HEK293 (cell line): Measurements from ENCODE around the gene MORF4L1.

Source experiments
- CTCF ChIA-PET: fragments of 350-600 bp; formaldehyde crosslinking; extraction: SDS; loops from one replicate; lab custom pipeline; 2021; ENCODE audit warnings: antibody characterized with exemption; lab: Yijun Ruan, JAX
- POLR2A ChIA-PET: fragments of 300-600 bp; formaldehyde crosslinking; extraction: SDS; loops from one replicate; lab custom pipeline; 2020; ENCODE audit warnings: antibody characterized with exemption, inconsistent platforms; lab: Yijun Ruan, JAX
- H3K27ac ChIP-seq: fragments of 200-500 bp; sonication (Bioruptor generic); 2 replicates; pipeline ENCODE4 v1.5.1; 2014; ENCODE audit warnings: low read depth, low read length, control low read depth, inconsistent platforms; ENCODE audit errors: extremely low read depth
- H3K36me3 ChIP-seq, 2 experiments: fragments of 200-500 bp in 1 of 2; sonication (Bioruptor generic) in 1 of 2; 1 replicate in 1 of 2; 2 replicates in 1 of 2; pipeline ENCODE4 v1.5.1; 2014 to 2017; ENCODE audit warnings: inconsistent platforms in 2 of 2, low read length in 2 of 2; ENCODE audit not compliant: control insufficient read depth in 2 of 2, insufficient read depth in 1 of 2
- H3K4me1 ChIP-seq: fragments of 200-500 bp; sonication (Bioruptor generic); 2 replicates; pipeline ENCODE4 v1.5.1; 2014; ENCODE audit warnings: mild to moderate bottlenecking, low read length, inconsistent platforms; ENCODE audit not compliant: control insufficient read depth, insufficient read depth
- H3K4me3 ChIP-seq: 2 replicates; pipeline ENCODE4 v1.5.1; 2011; ENCODE audit warnings: low read depth, mild to moderate bottlenecking, control low read depth, low read length, moderate library complexity
- H3K9me3 ChIP-seq: fragments of 200-500 bp; sonication (Bioruptor generic); 2 replicates; pipeline ENCODE4 v1.5.1; 2014; ENCODE audit warnings: low read depth, low read length, inconsistent platforms; ENCODE audit not compliant: control insufficient read depth, insufficient read depth
- FEZF1 ChIP-seq: fragments of 450-650 bp; formaldehyde crosslinking; IDR thresholded peaks from 2 replicates; pipeline ENCODE4 v1.5.1; 2016; ENCODE audit warnings: missing biosample characterization, missing genetic modification characterization
- GLI4 ChIP-seq: fragments of 450-650 bp; formaldehyde crosslinking; IDR thresholded peaks from 2 replicates; pipeline ENCODE4 v1.5.1; 2016; ENCODE audit warnings: missing biosample characterization, missing genetic modification characterization
- IKZF3 ChIP-seq: fragments of 450-650 bp; IDR thresholded peaks from 2 replicates; pipeline ENCODE4 v1.5.0; 2018; ENCODE audit warnings: missing biosample characterization, mild to moderate bottlenecking, missing genetic modification characterization, moderate library complexity
- KLF10 ChIP-seq: fragments of 450-650 bp; IDR thresholded peaks from 2 replicates; pipeline ENCODE4 v1.5.1; 2018; ENCODE audit warnings: missing biosample characterization, mild to moderate bottlenecking, missing genetic modification characterization
- PRDM6 ChIP-seq: fragments of 450-650 bp; formaldehyde crosslinking; IDR thresholded peaks from 2 replicates; pipeline ENCODE4 v1.5.1; 2017; ENCODE audit warnings: missing biosample characterization, missing genetic modification characterization
- RBAK ChIP-seq: fragments of 450-650 bp; formaldehyde crosslinking; IDR thresholded peaks from 2 replicates; pipeline ENCODE4 v1.5.1; 2016; ENCODE audit warnings: missing biosample characterization, missing genetic modification characterization
- REPIN1 ChIP-seq: fragments of 450-650 bp; formaldehyde crosslinking; IDR thresholded peaks from 2 replicates; pipeline ENCODE4 v1.5.1; 2017; ENCODE audit warnings: missing biosample characterization, missing genetic modification characterization, low read depth
- SALL2 ChIP-seq: fragments of 450-650 bp; formaldehyde crosslinking; IDR thresholded peaks from 2 replicates; pipeline ENCODE4 v1.5.0; 2017; ENCODE audit warnings: missing biosample characterization, mild to moderate bottlenecking, missing genetic modification characterization, borderline replicate concordance
- SCRT2 ChIP-seq: fragments of 450-650 bp; formaldehyde crosslinking; IDR thresholded peaks from 2 replicates; pipeline ENCODE4 v1.5.1; 2016; ENCODE audit warnings: missing biosample characterization, missing genetic modification characterization
- SP7 ChIP-seq: fragments of 450-650 bp; formaldehyde crosslinking; IDR thresholded peaks from 2 replicates; pipeline ENCODE4 v1.5.1; 2016; ENCODE audit warnings: missing biosample characterization, missing genetic modification characterization
- ZFHX2 ChIP-seq: fragments of 450-650 bp; formaldehyde crosslinking; conservative IDR thresholded peaks from 2 replicates; pipeline ENCODE4 v1.5.1; 2016; ENCODE audit warnings: missing biosample characterization, missing genetic modification characterization
- ZNF146 ChIP-seq: fragments of 450-650 bp; formaldehyde crosslinking; IDR thresholded peaks from 2 replicates; pipeline ENCODE4 v1.5.1; 2016; ENCODE audit warnings: missing biosample characterization, missing genetic modification characterization
- ZNF18 ChIP-seq: fragments of 450-650 bp; formaldehyde crosslinking; IDR thresholded peaks from 2 replicates; pipeline ENCODE4 v1.5.1; 2016; ENCODE audit warnings: missing biosample characterization, missing genetic modification characterization
- ZNF292 ChIP-seq: fragments of 450-650 bp; formaldehyde crosslinking; IDR thresholded peaks from 2 replicates; pipeline ENCODE4 v1.5.1; 2016; ENCODE audit warnings: low read depth, missing biosample characterization, missing genetic modification characterization, borderline replicate concordance
- ZNF324 ChIP-seq: fragments of 450-650 bp; formaldehyde crosslinking; IDR thresholded peaks from 2 replicates; pipeline ENCODE4 v1.5.1; 2016; ENCODE audit warnings: missing biosample characterization, missing genetic modification characterization
- ZNF341 ChIP-seq: fragments of 450-650 bp; formaldehyde crosslinking; IDR thresholded peaks from 2 replicates; pipeline ENCODE4; 2016; ENCODE audit warnings: low read depth, missing biosample characterization, missing genetic modification characterization
- ZNF350 ChIP-seq: fragments of 450-650 bp; formaldehyde crosslinking; IDR thresholded peaks from 2 replicates; pipeline ENCODE4 v1.5.0; 2017; ENCODE audit warnings: missing biosample characterization, mild to moderate bottlenecking, missing genetic modification characterization
- ZNF391 ChIP-seq: fragments of 450-650 bp; formaldehyde crosslinking; IDR thresholded peaks from 2 replicates; pipeline ENCODE4 v1.5.1; 2016; ENCODE audit warnings: low read depth, missing biosample characterization, missing genetic modification characterization, borderline replicate concordance
- ZNF426 ChIP-seq: fragments of 450-650 bp; formaldehyde crosslinking; IDR thresholded peaks from 2 replicates; pipeline ENCODE4 v1.5.1; 2017; ENCODE audit warnings: missing biosample characterization, missing genetic modification characterization, mild to moderate bottlenecking, inconsistent platforms, moderate library complexity
- ZNF747 ChIP-seq: fragments of 450-650 bp; formaldehyde crosslinking; IDR thresholded peaks from 2 replicates; pipeline ENCODE4 v1.5.1; 2016; ENCODE audit warnings: missing biosample characterization, missing genetic modification characterization
- ZSCAN5A ChIP-seq: fragments of 450-650 bp; formaldehyde crosslinking; IDR thresholded peaks from 2 replicates; pipeline ENCODE4 v1.5.1; 2016; ENCODE audit warnings: missing biosample characterization, missing genetic modification characterization
- TF ChIP-seq, protein P1 (sequence below): fragments of 450-650 bp; formaldehyde crosslinking; IDR thresholded peaks from 2 replicates; pipeline ENCODE4 v1.5.1; 2016; ENCODE audit warnings: missing biosample characterization, missing genetic modification characterization
- TF ChIP-seq, protein P2 (sequence below): fragments of 450-650 bp; formaldehyde crosslinking; IDR thresholded peaks from 2 replicates; pipeline ENCODE4 v1.5.1; 2016; ENCODE audit warnings: missing biosample characterization, missing genetic modification characterization

Gene MORF4L1

DNA sequence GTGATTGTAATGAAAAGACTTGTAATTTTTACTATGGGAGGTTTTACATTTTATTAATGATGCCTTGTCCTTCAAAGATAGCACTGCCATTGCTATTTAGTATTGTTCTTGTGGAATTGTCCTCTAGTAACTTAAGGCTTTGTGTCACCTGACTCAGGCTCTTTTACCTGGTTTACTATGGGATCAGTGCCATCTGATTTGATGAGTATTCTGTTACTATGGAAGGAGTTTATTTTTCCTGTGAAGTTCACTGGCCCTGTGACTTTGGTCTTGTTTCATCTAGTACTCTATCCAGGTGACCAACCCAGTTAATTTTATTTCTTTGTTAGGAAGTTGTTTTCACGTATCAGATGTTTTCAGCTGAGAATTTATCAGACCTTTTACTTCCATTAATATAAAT lies 9.0 kb downstream of the MORF4L1 start:
- peaks cover 50 to 55% of the 10 kb centered on the region in 2 experiments for H3K36me3 ChIP-seq
- TF ChIP-seq RBAK (tag by site-specific recombination) (no peak), PRDM6 (no peak), SALL2 (tag by site-specific recombination) (no peak), ZNF747 (tag by site-specific recombination) (no peak), FEZF1 (tag by site-specific recombination) (no peak), SCRT2 (tag by site-specific recombination) (no peak), ZNF146 (tag by site-specific recombination) (no peak), ZNF324 (tag by site-specific recombination) (no peak)
- TF ChIP-seq, protein P1, sequence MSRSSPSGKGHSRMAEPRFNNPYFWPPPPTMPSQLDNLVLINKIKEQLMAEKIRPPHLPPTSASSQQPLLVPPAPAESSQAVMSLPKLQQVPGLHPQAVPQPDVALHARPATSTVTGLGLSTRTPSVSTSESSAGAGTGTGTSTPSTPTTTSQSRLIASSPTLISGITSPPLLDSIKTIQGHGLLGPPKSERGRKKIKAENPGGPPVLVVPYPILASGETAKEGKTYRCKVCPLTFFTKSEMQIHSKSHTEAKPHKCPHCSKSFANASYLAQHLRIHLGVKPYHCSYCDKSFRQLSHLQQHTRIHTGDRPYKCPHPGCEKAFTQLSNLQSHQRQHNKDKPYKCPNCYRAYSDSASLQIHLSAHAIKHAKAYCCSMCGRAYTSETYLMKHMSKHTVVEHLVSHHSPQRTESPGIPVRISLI (tag by site-specific recombination): no peak
- POLR2A ChIA-PET: no interaction called here

GRCh38 chr15:78889000-78889399 lies 16.3 kb downstream of the MORF4L1 start:
- TF ChIP-seq REPIN1 (tag by site-specific recombination): no peak
- TF ChIP-seq ZNF391 (tag by site-specific recombination): no peak
- TF ChIP-seq IKZF3: no peak
- no peak for TF ChIP-seq GLI4 (tag by site-specific recombination)
- no peak for TF ChIP-seq ZNF292
- TF ChIP-seq KLF10 (tag by site-specific recombination): no peak
- TF ChIP-seq ZNF350 (tag by site-specific recombination): no peak
- TF ChIP-seq, protein P2, sequence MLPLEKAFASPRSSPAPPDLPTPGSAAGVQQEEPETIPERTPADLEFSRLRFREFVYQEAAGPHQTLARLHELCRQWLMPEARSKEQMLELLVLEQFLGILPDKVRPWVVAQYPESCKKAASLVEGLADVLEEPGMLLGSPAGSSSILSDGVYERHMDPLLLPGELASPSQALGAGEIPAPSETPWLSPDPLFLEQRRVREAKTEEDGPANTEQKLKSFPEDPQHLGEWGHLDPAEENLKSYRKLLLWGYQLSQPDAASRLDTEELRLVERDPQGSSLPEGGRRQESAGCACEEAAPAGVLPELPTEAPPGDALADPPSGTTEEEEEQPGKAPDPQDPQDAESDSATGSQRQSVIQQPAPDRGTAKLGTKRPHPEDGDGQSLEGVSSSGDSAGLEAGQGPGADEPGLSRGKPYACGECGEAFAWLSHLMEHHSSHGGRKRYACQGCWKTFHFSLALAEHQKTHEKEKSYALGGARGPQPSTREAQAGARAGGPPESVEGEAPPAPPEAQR (tag by site-specific recombination): no peak
- TF ChIP-seq SP7 (tag by site-specific recombination): no peak
- TF ChIP-seq ZNF341 (tag by site-specific recombination): no peak
- TF ChIP-seq ZNF18 (tag by site-specific recombination): no peak
- no peak for TF ChIP-seq ZNF426 (tag by site-specific recombination)
- no peak for TF ChIP-seq ZFHX2 (tag by site-specific recombination)
- TF ChIP-seq ZSCAN5A: no peak
- ChIA-PET CTCF (interaction anchor here (0.9 to 1.7 kb wide), 4 partner anchors 15 to 155 kb away, joined by 3 to 6 read pairs (median 5); no protein-coding TSS in a partner anchor), POLR2A (interaction anchor here (0.5 kb wide), 1 partner anchor 10 kb away, joined by 6 read pairs; no protein-coding TSS in a partner anchor)
- Histone ChIP-seq H3K4me1 (no peaks in the 10 kb centered on the region), H3K9me3 (no peaks in the 10 kb centered on the region), H3K4me3 (no peak overlapping the region), H3K27ac (no peak overlapping the region), H3K36me3 (peaks cover 92 to 93% of the 10 kb centered on the region in 2 experiments)

More for the DNA sequence above, 9.0 kb downstream of the MORF4L1 start:
- H3K4me3 ChIP-seq: no peak overlapping the region
- H3K4me1 ChIP-seq: peaks cover 50% of the 10 kb centered on the region
- no peak overlapping the region for H3K27ac ChIP-seq
- CTCF ChIA-PET: interaction anchor here (0.6 to 1.6 kb wide), 2 partner anchors 9 to 132 kb away, joined by 3 read pairs; no protein-coding TSS in a partner anchor
- H3K9me3 ChIP-seq: no peaks in the 10 kb centered on the region
